Islet precursor cell (in vitro differentiated cells): Measurements from ENCODE around the gene PLXNA4.
"Not testable (repeated sequence)": the region's sequence is repeated elsewhere in the genome, so short reads cannot be mapped to it uniquely, and the experiment has no call there.

ENCODE experiments used
- DNase-seq: peaks from one replicate; pipeline ENCODE4 v3.0.0-alpha.2; 2018

PLXNA4 gene

GRCh38 chr7:132410385-132410784, 165.9 kb downstream of the PLXNA4 start:
- DNase-seq, result no peak

GRCh38 chr7:132407764-132408163, 168.5 kb downstream of the PLXNA4 start:
- DNase-seq, result no peak

DNA sequence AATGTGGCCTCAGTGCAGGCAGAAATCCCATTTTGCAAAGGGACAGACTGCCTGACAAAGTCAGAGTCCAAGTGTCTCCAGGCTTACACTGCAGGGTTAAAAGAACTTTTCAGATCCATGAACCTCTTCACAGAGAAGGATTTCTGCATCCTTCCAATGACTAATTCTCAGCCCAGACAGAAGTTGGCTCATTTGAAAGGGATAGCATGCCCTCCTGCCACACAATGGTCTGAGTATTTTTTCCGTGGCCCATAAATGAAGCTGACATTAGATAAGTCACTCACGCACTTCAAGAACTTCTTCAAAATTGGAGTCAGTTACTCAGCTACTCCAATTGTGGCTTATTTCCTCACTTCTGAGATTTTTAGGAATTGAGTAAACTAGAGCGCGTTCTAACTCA, 170.2 kb downstream of the PLXNA4 start:
- no peak for DNase-seq

- DNase-seq, result no peak
These were observed 172.0 kb downstream of the PLXNA4 start for GRCh38 chr7:132404261-132404660.

GRCh38 chr7:132403465-132404110, 172.7 kb downstream of the PLXNA4 start:
- DNase-seq, result no peak

DNA sequence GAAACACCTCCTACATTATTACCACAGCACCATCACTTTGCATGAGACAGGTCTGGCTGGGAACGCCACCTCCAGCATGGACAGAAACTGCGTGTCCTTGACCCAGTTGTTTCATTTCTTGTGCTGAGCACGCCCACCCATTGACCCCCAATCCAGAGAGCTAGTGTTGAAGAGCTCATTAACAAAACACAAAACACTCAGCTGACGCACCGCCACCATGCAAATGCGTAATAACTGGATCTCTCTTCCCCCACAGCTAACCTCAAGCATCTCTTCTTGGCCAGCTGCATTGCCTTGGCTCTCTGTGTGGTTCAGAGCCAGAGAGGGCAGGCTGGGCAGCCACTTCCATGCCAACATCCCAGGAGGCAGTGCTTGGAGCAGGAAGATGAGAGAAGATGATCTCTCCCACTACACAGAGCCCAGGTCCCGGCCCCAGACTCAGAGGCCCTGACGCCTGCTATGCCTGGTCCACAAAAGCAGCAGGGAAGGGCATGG, 173.5 kb downstream of the PLXNA4 start:
- DNase-seq, result no peak

DNA sequence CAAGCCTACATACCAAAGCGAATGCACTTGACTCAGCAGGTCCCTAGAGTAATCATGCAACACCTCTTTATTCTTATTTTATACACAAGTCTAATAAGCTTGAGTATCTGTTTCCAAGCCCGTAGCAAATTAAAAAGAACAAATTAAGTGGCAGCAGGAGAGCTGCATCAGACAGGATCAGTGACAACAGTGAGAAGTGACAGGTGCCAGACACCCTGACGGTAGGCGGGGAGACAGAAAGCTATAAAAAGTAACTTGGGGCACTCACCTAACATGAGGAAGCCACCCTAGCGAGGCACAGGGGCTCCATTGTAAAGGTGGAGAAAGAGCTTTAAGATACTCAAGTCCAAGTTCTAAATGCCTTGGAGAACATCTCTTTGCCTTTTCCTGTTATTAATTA, 174.2 kb downstream of the PLXNA4 start:
- DNase-seq, result no peak

DNA sequence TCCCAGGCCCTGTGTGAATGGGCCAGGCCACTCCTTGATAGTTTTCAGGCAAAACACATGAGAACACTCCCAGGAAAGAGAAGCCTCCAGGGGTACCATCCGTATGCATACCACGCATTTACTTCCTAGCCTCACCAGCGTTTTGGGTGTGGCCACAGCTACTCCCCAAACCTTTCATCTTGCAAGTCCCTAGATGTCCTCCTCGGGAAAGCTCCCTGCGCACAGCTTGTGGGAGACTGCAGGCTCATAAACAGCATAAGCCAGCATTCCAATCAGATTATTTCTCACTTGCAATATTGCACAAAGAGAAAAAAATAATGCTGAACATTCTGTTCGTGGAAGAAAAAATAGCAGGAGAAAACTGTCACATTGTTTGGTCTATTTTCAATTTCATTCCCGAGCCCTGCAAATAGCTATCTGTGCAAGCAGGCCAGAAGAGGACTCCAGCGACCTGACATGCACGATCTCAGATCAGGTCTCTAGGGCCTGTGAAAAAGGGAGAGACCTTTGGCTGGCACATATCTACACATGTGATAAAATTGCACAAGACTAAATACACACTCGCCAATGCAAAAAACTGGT, 175.6 kb downstream of the PLXNA4 start:
- DNase-seq, result no peak

- no peak for DNase-seq
These were observed 176.9 kb downstream of the PLXNA4 start for GRCh38 chr7:132399367-132399766.

- DNase-seq, result no peak
These were observed 177.9 kb downstream of the PLXNA4 start for GRCh38 chr7:132398253-132398925.

- DNase-seq, result no peak
These were observed 179.2 kb downstream of the PLXNA4 start for GRCh38 chr7:132397070-132397469.

DNA sequence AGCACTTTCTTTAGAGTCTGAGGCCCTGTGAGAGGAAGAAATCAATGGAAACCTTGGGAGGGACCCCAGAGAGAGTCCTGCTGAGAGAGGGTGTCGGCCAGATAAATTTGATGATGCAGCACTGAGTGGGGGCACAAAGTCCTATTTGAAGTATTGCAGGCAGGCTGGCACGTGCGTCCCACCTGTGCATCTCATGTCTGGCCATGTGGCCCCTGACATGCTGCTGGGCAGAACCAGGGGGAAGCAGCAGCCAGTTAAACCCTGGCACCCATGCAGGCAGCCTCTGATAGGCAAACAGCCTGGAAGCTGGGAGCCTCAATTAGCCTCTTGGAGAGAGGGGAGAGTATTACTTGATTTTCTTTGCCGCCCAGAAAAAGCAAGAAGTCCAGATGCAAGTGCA, 180.9 kb downstream of the PLXNA4 start:
- DNase-seq, result no peak

DNA sequence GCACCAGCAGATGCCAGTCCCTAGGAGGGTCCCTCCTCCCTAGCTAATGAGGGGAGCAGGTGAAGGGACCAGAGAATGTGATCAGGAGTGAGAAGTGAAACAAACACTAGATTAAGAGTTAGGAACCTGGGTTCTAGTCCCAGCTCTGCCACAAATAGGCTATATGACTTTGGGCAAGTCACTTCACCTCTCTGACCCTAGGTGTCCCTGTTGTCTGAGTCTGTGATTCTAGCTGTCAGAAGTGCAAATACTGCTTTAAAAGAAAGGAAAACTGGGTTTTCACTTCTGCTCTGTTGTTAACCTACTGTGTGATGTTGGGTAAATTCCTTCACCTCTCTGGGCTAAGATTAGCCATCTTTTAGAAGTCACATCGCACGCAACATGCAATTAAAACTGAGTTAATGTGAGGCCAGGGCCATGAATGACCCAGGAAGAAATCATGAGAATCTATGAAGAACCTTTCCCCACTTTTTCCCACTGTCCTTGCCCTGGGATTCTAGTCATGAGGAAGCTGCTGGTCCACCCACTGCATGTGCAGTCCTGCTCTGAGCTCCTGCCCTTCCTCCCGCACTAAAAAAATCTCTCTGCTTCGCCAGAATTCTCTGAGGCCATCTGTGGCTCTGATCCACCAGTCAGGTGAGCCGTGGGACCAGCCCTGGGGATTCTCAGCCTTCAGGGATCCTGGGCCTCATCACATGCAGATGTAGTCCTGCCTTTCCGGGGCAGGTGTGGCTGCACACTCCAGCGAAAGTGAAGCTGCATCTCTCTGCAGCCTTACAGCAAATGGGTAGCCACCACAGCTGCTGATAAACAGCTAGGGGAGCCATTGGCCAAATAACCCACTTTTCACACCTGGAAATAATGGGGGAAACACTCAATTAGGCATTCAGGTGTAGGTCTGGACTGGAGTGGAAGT, 181.7 kb downstream of the PLXNA4 start:
- no peak for DNase-seq

DNA sequence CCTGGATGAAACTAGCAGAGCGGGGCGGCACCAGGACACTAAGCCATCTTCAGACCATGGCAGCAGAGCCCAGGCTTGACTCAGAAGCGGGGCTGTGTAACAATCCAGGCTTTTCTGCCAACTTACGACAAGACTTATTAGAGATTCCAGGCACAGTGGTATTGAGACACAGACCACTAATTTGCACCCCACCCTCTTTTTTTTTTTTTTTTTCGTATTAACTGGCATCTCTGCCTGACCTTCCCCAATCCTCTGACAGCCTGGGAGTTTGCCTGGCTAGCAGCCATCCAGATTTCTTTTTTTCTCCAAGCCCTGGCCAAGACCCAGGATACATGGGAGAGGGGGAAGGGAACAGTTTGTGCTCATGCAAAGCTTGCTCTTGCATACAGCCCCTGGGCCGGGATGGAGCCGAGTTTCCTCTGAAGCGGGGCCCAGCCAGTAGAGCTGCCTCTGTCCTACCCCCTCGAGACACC, 182.4 kb downstream of the PLXNA4 start:
- DNase-seq, result no peak

DNA sequence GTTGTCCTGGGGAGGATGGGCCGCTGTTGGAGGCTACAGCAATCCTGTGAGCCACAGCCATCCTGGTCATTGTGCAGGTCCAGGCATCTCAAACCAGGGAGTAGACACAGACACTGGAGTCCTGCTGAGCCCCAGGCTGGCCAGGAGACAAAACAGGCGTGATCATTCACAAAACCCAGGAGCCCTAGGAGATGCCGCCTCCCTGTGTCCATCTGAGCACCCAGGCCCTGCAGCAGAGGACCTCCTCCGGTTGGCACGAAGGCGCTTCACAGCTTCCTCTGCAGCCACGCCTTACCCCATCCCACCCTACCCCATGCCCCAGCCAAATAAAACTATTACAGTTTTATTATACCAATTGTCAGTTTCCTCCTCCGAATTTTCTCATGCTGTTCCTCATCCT, 183.6 kb downstream of the PLXNA4 start:
- no peak for DNase-seq

- no peak for DNase-seq
These were observed 185.6 kb downstream of the PLXNA4 start for GRCh38 chr7:132390705-132391104.

DNA sequence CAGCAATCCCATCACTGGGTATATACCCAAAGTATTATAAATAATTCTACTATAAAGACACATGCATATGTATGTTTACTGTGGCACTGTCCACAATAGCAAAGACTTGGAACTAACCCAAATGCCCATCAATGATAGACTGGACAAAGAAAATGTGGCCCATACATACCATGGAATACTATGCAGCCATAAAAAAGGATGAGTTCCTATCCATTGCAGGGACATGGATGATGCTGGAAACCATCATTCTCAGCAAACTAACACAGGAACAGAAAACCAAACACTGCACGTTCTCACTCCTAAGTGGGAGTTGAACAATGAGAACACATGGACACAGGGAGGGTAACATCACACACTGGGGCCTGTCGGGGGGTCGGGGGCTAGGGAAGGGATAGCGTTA, 186.2 kb downstream of the PLXNA4 start:
- DNase-seq, result not testable (repeated sequence)

DNA sequence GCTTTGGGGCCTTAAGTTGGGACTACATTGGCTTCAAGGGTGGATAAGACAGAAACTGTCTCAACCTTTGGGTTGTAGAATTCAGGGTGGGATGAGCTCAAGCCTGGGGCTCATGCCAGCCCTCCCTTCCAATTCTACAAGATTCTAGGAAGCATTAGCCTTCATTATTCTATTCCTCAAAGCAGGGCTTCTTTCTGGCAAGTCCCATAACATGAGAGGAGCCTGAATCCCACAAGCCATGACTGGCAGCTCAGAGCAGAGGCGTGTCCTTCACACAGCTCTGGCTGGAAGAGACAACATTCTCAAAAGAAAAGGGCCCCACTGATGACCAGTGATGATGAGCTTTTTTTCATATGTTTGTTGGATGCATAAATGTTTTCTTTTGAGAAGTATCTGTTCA, 187.6 kb downstream of the PLXNA4 start:
- DNase-seq, result no peak

- DNase-seq, result no peak
These were observed 188.7 kb downstream of the PLXNA4 start for GRCh38 chr7:132387596-132387995.

DNA sequence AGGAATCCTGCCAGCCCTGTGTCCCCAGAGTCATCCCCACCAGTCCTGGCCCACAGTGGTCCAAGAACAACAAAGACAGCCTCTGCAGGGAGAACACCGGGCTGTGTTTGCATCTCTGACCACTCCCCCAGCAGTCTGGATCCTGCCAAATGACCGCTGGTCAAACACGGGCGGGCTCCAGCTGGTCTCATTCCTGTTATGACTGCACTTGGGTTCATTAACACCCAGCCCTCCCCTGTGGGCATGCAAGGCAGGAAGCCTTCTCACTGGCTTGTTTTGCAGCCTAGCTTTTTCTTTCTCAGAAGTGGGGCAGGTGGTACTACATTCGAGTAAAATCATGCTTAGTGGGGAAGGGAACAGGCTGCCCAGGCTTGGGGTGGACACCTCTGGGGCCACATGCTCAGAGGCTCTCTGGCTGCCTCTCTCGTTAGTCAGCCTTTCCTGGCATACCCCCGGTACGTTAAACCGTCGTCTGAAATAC, 190.0 kb downstream of the PLXNA4 start:
- peak; percentile 72 for DNase-seq

DNA sequence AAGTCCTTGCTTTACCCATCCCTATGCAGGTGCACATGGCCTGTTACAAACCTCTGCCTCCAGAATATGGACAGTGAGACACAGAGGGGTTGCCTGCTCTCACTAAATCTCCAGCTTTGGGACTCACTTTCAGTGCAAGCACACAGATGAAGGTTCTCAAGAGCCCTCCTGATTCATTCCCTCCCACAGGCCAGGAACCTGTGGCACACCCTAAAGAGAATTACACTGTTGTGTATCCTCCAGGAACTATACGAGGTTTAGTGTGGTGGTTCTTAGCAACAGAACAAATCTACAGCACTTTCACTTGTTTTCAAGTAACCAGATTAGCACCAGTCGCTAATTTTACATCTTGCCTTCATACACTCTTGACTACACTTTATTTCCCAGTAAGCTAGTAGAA, 192.3 kb downstream of the PLXNA4 start:
- no peak for DNase-seq

GRCh38 chr7:132381742-132382472, 194.4 kb downstream of the PLXNA4 start:
- DNase-seq, result no peak
